Pulmonary artery endothelial cell (primary cell): ENCODE results near the gene TLR9. TPM values are rescaled to one million over a fixed set of nuclear protein-coding genes. Genes with fewer than 3 reads are reported as not detected.

ENCODE experiments used
- DNase-seq: peaks from one replicate; pipeline ENCODE4 v3.0.0-alpha.2; 2011; ENCODE audit warnings: low read depth, low spot score
- total RNA-seq: library from RNA; depleted of rRNA; stranded (reverse); fragments of >200 nt; gene quantifications from 2 replicates; pipeline ENCODE4 v1.2.3, GENCODE V29; 2014

The TLR9 gene
- total RNA-seq, 1 donor from 2014 or later: not detected

- DNase-seq: no peak
These were observed 7.7 kb upstream of the TLR9 start for GRCh38 chr3:52233108-52233591.

- no peak for DNase-seq
These were observed 7.0 kb upstream of the TLR9 start for GRCh38 chr3:52232279-52233107.

- DNase-seq: no peak
These were observed 6.2 kb upstream of the TLR9 start for GRCh38 chr3:52231502-52232278.

GRCh38 chr3:52230889-52231499 lies 5.5 kb upstream of the TLR9 start:
- no peak for DNase-seq

- DNase-seq: no peak
These were observed 5.0 kb upstream of the TLR9 start for GRCh38 chr3:52230461-52230860.

- no peak for DNase-seq
These were observed 4.2 kb upstream of the TLR9 start for GRCh38 chr3:52229656-52230055.

GRCh38 chr3:52228751-52229291 lies 3.4 kb upstream of the TLR9 start:
- no peak for DNase-seq

GRCh38 chr3:52228266-52228665 lies 2.8 kb upstream of the TLR9 start:
- no peak for DNase-seq

- no peak for DNase-seq
These were observed 2.3 kb upstream of the TLR9 start for GRCh38 chr3:52227766-52228165.

- no peak for DNase-seq
These were observed 1.7 kb upstream of the TLR9 start for GRCh38 chr3:52227117-52227516.

GRCh38 chr3:52226229-52226817 lies 878 bp upstream of the TLR9 start:
- no peak for DNase-seq

- DNase-seq: no peak
These were observed 1.7 kb downstream of the TLR9 start for GRCh38 chr3:52223449-52224408.

GRCh38 chr3:52222319-52223221 lies 2.9 kb downstream of the TLR9 start:
- DNase-seq: no peak

- DNase-seq: no peak
These were observed 3.7 kb downstream of the TLR9 start for GRCh38 chr3:52221563-52222318.

- DNase-seq: no peak
These were observed 4.3 kb downstream of the TLR9 start for GRCh38 chr3:52221141-52221562.

- no peak for DNase-seq
These were observed 4.9 kb downstream of the TLR9 start for GRCh38 chr3:52220380-52221026.

GRCh38 chr3:52218937-52219650 lies 6.4 kb downstream of the TLR9 start:
- no peak for DNase-seq
